Left ventricle myocardium inferior (tissue), 1 donor: Measurements from ENCODE around the gene SURF1. TPM values are rescaled to one million over a fixed set of nuclear protein-coding genes. Genes with fewer than 3 reads are reported as not detected.
"Not testable (repeated sequence)": the region's sequence is repeated elsewhere in the genome, so short reads cannot be mapped to it uniquely, and the experiment has no call there.

ENCODE experiments used
- DNase-seq: peaks from one replicate; pipeline ENCODE4 v3.0.0-alpha.2; 2020
- H3K27ac ChIP-seq: fragments of 200-600 bp; replicated peaks from 2 replicates; pipeline ENCODE4 v1.8.0; 2021
- H3K27me3 ChIP-seq: fragments of 200-600 bp; 2 replicates; pipeline ENCODE4 v1.8.0; 2021; ENCODE audit warnings: low read depth
- H3K36me3 ChIP-seq: fragments of 200-600 bp; 2 replicates; pipeline ENCODE4 v1.8.0; 2021
- H3K4me1 ChIP-seq: fragments of 200-600 bp; 2 replicates; pipeline ENCODE4 v1.8.0; 2021
- H3K4me3 ChIP-seq: fragments of 200-600 bp; 2 replicates; pipeline ENCODE4 v1.8.0; 2021; ENCODE audit warnings: mild to moderate bottlenecking, moderate library complexity
- H3K9me3 ChIP-seq: fragments of 200-600 bp; replicated peaks from 2 replicates; pipeline ENCODE4 v1.8.0; 2021
- CTCF ChIP-seq: fragments of 200-600 bp; IDR thresholded peaks from 2 replicates; pipeline ENCODE4 v1.8.0; 2021; ENCODE audit warnings: antibody characterized with exemption, mild to moderate bottlenecking, borderline replicate concordance
- intact Hi-C: fragments of 100-400 bp; cut with micrococcal nuclease; formaldehyde crosslinking; loops from one replicate; pipeline ENCODE4 v1.11.0; 2022
- total RNA-seq: library from RNA; stranded (reverse); fragmentation: NEBNext Ultra II Directional; extraction: Animal tissue kit (Norgen Biotek cat#: 25700); gene quantifications from one replicate; pipeline ENCODE4 v1.2.1, GENCODE V29; 2021
- donor health status: DM: no; HTN: yes; CAD: no; lungs with severe emphysema.

Gene SURF1
- total RNA-seq, 1 donor from 2014 or later: 60.7 TPM

- Histone ChIP-seq H3K27ac (no peak overlapping the region), H3K4me3 (no peak overlapping the region), H3K36me3 (peaks cover 42% of the 10 kb centered on the region), H3K4me1 (peaks cover 39% of the 10 kb centered on the region), H3K9me3 (no peaks in the 10 kb centered on the region), H3K27me3 (no peaks in the 10 kb centered on the region)
- no peak for DNase-seq
- intact Hi-C loops: no loop called here
- no peak for TF ChIP-seq CTCF
These were observed 24.5 kb downstream of the SURF1 start for GRCh38 chr9:133331641-133332380.

- no peak for DNase-seq
- intact Hi-C loops: no loop called here
- Histone ChIP-seq H3K4me3 (no peak overlapping the region), H3K36me3 (peaks cover 42% of the 10 kb centered on the region), H3K27me3 (no peaks in the 10 kb centered on the region), H3K4me1 (peaks cover 33% of the 10 kb centered on the region), H3K27ac (no peak overlapping the region), H3K9me3 (no peaks in the 10 kb centered on the region)
- no peak for TF ChIP-seq CTCF
These were observed 25.1 kb downstream of the SURF1 start for GRCh38 chr9:133331221-133331620.

- Histone ChIP-seq H3K36me3 (peaks cover 42% of the 10 kb centered on the region), H3K4me1 (peaks cover 18% of the 10 kb centered on the region)
- intact Hi-C loops: loop anchor here (10.0 kb wide), 1 partner anchor 145 kb away; no protein-coding TSS in a partner anchor
- not testable (repeated sequence) for H3K27ac ChIP-seq, H3K27me3 ChIP-seq, H3K4me3 ChIP-seq, H3K9me3 ChIP-seq
- peak; percentile 71 for TF ChIP-seq CTCF
- DNase-seq: peak; percentile 16
These were observed 26.8 kb downstream of the SURF1 start for GRCh38 chr9:133329306-133330156.

- intact Hi-C loops: loop anchor here (10.0 kb wide), 1 partner anchor 143 kb away; no protein-coding TSS in a partner anchor
- TF ChIP-seq CTCF: no peak
- Histone ChIP-seq H3K27ac (no peak overlapping the region), H3K4me1 (peaks cover 6% of the 10 kb centered on the region), H3K9me3 (no peaks in the 10 kb centered on the region), H3K4me3 (no peak overlapping the region), H3K36me3 (peaks cover 27% of the 10 kb centered on the region), H3K27me3 (no peaks in the 10 kb centered on the region)
- DNase-seq: no peak
These were observed 28.3 kb downstream of the SURF1 start for GRCh38 chr9:133327834-133328484.

GRCh38 chr9:133327021-133327420 lies 29.3 kb downstream of the SURF1 start:
- H3K27me3 ChIP-seq, DNase-seq, H3K4me3 ChIP-seq, H3K9me3 ChIP-seq, H3K27ac ChIP-seq, H3K4me1 ChIP-seq: not testable (repeated sequence)
- intact Hi-C loops: loop anchor here (10.0 kb wide), 1 partner anchor 142 kb away; no protein-coding TSS in a partner anchor
- H3K36me3 ChIP-seq: peaks cover 17% of the 10 kb centered on the region
